Limb (tissue), 2 donors: ENCODE data around the gene PLPPR1.
A peak's percentile ranks its signal among the peaks of the same experiment; 100 is the strongest.
"Not testable (repeated sequence)": the region's sequence is repeated elsewhere in the genome, so short reads cannot be mapped to it uniquely, and the experiment has no call there.

Source experiments
- DNase-seq, 2 donors: peaks; one replicate each; pipeline ENCODE4 v3.0.0-alpha.2; 2016; ENCODE audit errors: extremely low spot score in 2 of 2

PLPPR1 gene

GRCh38 chr9:101028346-101029314, at the start of gene PLPPR1:
Gene PLPPR1, plus strand, starts transcription at chr9:101028727.
- DNase-seq: peak; percentile 70 to 89

- no peak for DNase-seq
Observed at GRCh38 chr9:100989731-100990130, 38.8 kb upstream of the PLPPR1 start.

- DNase-seq: no peak
Observed at GRCh38 chr9:100990605-100991381, 37.7 kb upstream of the PLPPR1 start.

- DNase-seq: no peak
Observed at GRCh38 chr9:100992632-100993031, 35.9 kb upstream of the PLPPR1 start.

- DNase-seq: no peak
Observed at GRCh38 chr9:100999906-101000544, 28.5 kb upstream of the PLPPR1 start.

- no peak for DNase-seq
Observed at GRCh38 chr9:101005246-101005645, 23.3 kb upstream of the PLPPR1 start.

GRCh38 chr9:101014566-101014965, 14.0 kb upstream of the PLPPR1 start:
- no peak for DNase-seq

- peak in 1 of 2 donors; percentile 36 for DNase-seq
Observed at GRCh38 chr9:101018467-101018866, 10.1 kb upstream of the PLPPR1 start.

- no peak for DNase-seq
Observed at GRCh38 chr9:101022704-101023103, 5.8 kb upstream of the PLPPR1 start.

GRCh38 chr9:101025940-101026339, 2.6 kb upstream of the PLPPR1 start:
- DNase-seq: no peak

GRCh38 chr9:101026824-101027223, 1.7 kb upstream of the PLPPR1 start:
- no peak for DNase-seq

- no peak for DNase-seq
Observed at GRCh38 chr9:101027236-101027635, 1.3 kb upstream of the PLPPR1 start.

- DNase-seq: no peak
Observed at GRCh38 chr9:101027733-101028345, 688 bp upstream of the PLPPR1 start.

GRCh38 chr9:101029315-101030085, 973 bp downstream of the PLPPR1 start:
- DNase-seq: no peak

- no peak for DNase-seq
Observed at GRCh38 chr9:101030086-101030391, 1.5 kb downstream of the PLPPR1 start.

- DNase-seq: no peak
Observed at GRCh38 chr9:101032426-101032825, 3.9 kb downstream of the PLPPR1 start.

- no peak for DNase-seq
Observed at GRCh38 chr9:101034222-101034621, 5.7 kb downstream of the PLPPR1 start.

- no peak for DNase-seq
Observed at GRCh38 chr9:101035098-101035497, 6.6 kb downstream of the PLPPR1 start.

- no peak for DNase-seq
Observed at GRCh38 chr9:101037430-101037829, 8.9 kb downstream of the PLPPR1 start.

GRCh38 chr9:101038488-101038887, 10.0 kb downstream of the PLPPR1 start:
- DNase-seq: no peak

- DNase-seq: not testable (repeated sequence)
Observed at GRCh38 chr9:101039581-101039980, 11.1 kb downstream of the PLPPR1 start.
